Measurements from ENCODE around the gene PAF1. TPM values are rescaled to one million over a fixed set of nuclear protein-coding genes. Genes with fewer than 3 reads are reported as not detected.
A peak's percentile ranks its signal among the peaks of the same experiment; 100 is the strongest.

The PAF1 gene
- total RNA-seq, 1 experiment from 2014 or later: 901 TPM

DNA sequence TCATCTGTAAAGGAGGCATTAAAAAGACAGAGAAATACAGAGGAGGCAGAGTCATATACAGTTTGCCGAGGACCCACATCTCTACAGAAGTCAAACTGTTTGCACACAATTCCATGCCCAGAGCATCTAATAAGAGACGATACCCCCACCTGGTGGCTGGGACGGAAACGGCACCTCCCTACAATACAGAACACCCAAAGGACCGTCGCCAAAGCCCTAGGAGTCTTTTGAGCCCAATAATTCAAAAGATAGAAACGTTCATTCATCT is 20.9 kb upstream of the PAF1 start:
- H3K36me3 ChIP-seq (ENCODE audit: control insufficient read depth, insufficient read depth, low read length): peaks cover 23% of the 10 kb centered on the region
- no peaks in the 10 kb centered on the region for H3K27me3 ChIP-seq (ENCODE audit: control insufficient read depth, insufficient read depth, low read length)
- POLR2A ChIA-PET: interaction anchor here (0.5 to 2.3 kb wide), 19 partner anchors 8 to 381 kb away, joined by 3 to 41 read pairs (median 8); partner anchors contain the start of genes MED29, PAF1, RPS16 and SUPT5H
- no peak for DNase-seq (ENCODE audit: low read depth, low spot score)
- TF ChIP-seq TCF7L2 (IDR thresholded peaks at IDR 0.05; ENCODE audit: low read depth, low read length) (no peak), POLR2AphosphoS5 (IDR thresholded peaks at IDR 0.05; ENCODE audit: low read depth, low read length) (no peak), SIN3A (IDR thresholded peaks at IDR 0.05; ENCODE audit: borderline replicate concordance, insufficient read depth, low read depth, low read length) (no peak)
- TF ChIP-seq, protein P1, sequence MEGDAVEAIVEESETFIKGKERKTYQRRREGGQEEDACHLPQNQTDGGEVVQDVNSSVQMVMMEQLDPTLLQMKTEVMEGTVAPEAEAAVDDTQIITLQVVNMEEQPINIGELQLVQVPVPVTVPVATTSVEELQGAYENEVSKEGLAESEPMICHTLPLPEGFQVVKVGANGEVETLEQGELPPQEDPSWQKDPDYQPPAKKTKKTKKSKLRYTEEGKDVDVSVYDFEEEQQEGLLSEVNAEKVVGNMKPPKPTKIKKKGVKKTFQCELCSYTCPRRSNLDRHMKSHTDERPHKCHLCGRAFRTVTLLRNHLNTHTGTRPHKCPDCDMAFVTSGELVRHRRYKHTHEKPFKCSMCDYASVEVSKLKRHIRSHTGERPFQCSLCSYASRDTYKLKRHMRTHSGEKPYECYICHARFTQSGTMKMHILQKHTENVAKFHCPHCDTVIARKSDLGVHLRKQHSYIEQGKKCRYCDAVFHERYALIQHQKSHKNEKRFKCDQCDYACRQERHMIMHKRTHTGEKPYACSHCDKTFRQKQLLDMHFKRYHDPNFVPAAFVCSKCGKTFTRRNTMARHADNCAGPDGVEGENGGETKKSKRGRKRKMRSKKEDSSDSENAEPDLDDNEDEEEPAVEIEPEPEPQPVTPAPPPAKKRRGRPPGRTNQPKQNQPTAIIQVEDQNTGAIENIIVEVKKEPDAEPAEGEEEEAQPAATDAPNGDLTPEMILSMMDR (IDR thresholded peaks at IDR 0.05): no peak
- TF ChIP-seq, protein P2, sequence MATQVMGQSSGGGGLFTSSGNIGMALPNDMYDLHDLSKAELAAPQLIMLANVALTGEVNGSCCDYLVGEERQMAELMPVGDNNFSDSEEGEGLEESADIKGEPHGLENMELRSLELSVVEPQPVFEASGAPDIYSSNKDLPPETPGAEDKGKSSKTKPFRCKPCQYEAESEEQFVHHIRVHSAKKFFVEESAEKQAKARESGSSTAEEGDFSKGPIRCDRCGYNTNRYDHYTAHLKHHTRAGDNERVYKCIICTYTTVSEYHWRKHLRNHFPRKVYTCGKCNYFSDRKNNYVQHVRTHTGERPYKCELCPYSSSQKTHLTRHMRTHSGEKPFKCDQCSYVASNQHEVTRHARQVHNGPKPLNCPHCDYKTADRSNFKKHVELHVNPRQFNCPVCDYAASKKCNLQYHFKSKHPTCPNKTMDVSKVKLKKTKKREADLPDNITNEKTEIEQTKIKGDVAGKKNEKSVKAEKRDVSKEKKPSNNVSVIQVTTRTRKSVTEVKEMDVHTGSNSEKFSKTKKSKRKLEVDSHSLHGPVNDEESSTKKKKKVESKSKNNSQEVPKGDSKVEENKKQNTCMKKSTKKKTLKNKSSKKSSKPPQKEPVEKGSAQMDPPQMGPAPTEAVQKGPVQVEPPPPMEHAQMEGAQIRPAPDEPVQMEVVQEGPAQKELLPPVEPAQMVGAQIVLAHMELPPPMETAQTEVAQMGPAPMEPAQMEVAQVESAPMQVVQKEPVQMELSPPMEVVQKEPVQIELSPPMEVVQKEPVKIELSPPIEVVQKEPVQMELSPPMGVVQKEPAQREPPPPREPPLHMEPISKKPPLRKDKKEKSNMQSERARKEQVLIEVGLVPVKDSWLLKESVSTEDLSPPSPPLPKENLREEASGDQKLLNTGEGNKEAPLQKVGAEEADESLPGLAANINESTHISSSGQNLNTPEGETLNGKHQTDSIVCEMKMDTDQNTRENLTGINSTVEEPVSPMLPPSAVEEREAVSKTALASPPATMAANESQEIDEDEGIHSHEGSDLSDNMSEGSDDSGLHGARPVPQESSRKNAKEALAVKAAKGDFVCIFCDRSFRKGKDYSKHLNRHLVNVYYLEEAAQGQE (IDR thresholded peaks at IDR 0.05; ENCODE audit: insufficient read depth in 1 of 2, low read depth in 2 of 2, low read length in 1 of 2): no peak
- CTCF ChIA-PET: interaction anchor here (0.6 to 6.8 kb wide), 28 partner anchors 8 to 803 kb away, joined by 3 to 280 read pairs (median 4); partner anchors contain the start of genes EID2B, GMFG, MED29 and PAF1
- intact Hi-C loops (cut with micrococcal nuclease; ENCODE audit: unreplicated experiment) (loop anchor here (1.0 to 10.0 kb wide), 8 partner anchors 14 to 437 kb away; partner anchors contain the start of genes FBXO17, MED29, PAF1 and SAMD4B), in situ Hi-C loops (cut with HindIII; ENCODE audit: low pct_unique_long_range_greater_than_20kb, low sequenced_read_pairs) (no loop called here)
- BruUV-seq (replicated peaks): TSS peak; percentile 48
- peak overlapping the region; percentile 42 to 55 for H3K4me3 ChIP-seq (ENCODE audit: low read depth in 2 of 2, low read length in 2 of 2)
- peak; percentile 46 for ATAC-seq
- H3K27ac ChIP-seq (ENCODE audit: low read length): peak overlapping the region; percentile 92
- no peaks in the 10 kb centered on the region for H3K9me3 ChIP-seq (ENCODE audit: control insufficient read depth, insufficient read depth, low read depth, low read length)
- peaks cover 58% of the 10 kb centered on the region for H3K4me1 ChIP-seq (ENCODE audit: control insufficient read depth, insufficient read depth, low read length)

DNA sequence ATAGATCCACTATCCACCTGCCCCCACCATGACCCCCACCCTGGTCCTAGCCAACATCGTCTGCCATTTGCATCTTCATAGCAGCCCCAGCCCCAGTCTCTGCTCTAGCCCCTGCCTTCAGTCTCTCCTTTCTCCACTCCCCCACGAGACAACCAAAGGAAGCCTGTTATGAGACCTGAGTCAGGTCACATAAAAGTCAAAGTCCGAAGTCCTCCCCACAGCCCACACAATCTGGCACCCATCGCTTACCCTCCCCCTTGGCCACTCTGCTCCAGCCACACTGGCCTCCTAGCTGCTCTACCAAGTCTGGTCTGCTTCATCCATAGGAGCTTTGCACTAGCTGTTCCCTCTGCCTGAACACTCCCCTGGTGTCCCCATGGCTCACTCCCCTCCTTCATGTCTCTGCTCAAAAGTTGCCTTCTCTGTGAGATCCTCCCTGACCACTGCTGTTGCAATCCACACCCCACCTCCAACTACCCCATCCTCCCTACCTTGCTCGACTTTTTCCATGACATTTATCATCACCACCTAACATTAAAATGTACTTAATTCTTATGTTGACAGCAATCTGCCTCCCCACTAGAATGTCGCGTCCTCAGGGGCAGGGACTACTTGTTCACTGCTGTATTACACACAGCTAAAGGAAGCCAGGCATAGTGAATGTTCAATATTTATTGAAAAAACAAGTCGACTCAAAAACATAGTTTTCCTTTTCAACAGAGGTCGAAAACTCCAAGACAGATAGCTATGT is 20.4 kb upstream of the PAF1 start:
- ChIA-PET POLR2A (interaction anchor here (0.5 to 2.3 kb wide), 19 partner anchors 8 to 381 kb away, joined by 3 to 41 read pairs (median 8); partner anchors contain the start of genes MED29, PAF1, RPS16 and SUPT5H), CTCF (interaction anchor here (0.6 to 6.8 kb wide), 27 partner anchors 8 to 804 kb away, joined by 3 to 280 read pairs (median 4); partner anchors contain the start of genes EID2B, MED29, PAF1 and RPS16)
- ATAC-seq: no peak
- in situ Hi-C loops (cut with HindIII; ENCODE audit: low pct_unique_long_range_greater_than_20kb, low sequenced_read_pairs) (no loop called here), intact Hi-C loops (cut with micrococcal nuclease; ENCODE audit: unreplicated experiment) (loop anchor here (1.0 to 10.0 kb wide), 4 partner anchors 14 to 436 kb away; partner anchors contain the start of gene FBXO17)
- TF ChIP-seq POLR2AphosphoS5 (IDR thresholded peaks at IDR 0.05; ENCODE audit: low read depth, low read length): no peak
- no peak for TF ChIP-seq SIN3A (IDR thresholded peaks at IDR 0.05; ENCODE audit: borderline replicate concordance, insufficient read depth, low read depth, low read length)
- TF ChIP-seq, protein P2 (IDR thresholded peaks at IDR 0.05; ENCODE audit: insufficient read depth in 1 of 2, low read depth in 2 of 2, low read length in 1 of 2): no peak
- TF ChIP-seq TCF7L2 (IDR thresholded peaks at IDR 0.05; ENCODE audit: low read depth, low read length): no peak
- TF ChIP-seq, protein P1 (IDR thresholded peaks at IDR 0.05): no peak
- peaks cover 58% of the 10 kb centered on the region for H3K4me1 ChIP-seq (ENCODE audit: control insufficient read depth, insufficient read depth, low read length)
- BruUV-seq (replicated peaks): no TSS peak
- H3K27ac ChIP-seq (ENCODE audit: low read length): peak overlapping the region; percentile 92
- H3K36me3 ChIP-seq (ENCODE audit: control insufficient read depth, insufficient read depth, low read length): peaks cover 18% of the 10 kb centered on the region
- no peaks in the 10 kb centered on the region for H3K9me3 ChIP-seq (ENCODE audit: control insufficient read depth, insufficient read depth, low read depth, low read length)
- H3K4me3 ChIP-seq (ENCODE audit: low read depth in 2 of 2, low read length in 2 of 2): peak overlapping the region; percentile 42 to 55
- no peaks in the 10 kb centered on the region for H3K27me3 ChIP-seq (ENCODE audit: control insufficient read depth, insufficient read depth, low read length)
- no peak for DNase-seq (ENCODE audit: low read depth, low spot score)
